Measurements from ENCODE around the gene CABP2. TPM values are rescaled to one million over a fixed set of nuclear protein-coding genes. Genes with fewer than 3 reads are reported as not detected.

Gene CABP2
- total RNA-seq, 1 experiment from 2014 or later, result not detected

DNA sequence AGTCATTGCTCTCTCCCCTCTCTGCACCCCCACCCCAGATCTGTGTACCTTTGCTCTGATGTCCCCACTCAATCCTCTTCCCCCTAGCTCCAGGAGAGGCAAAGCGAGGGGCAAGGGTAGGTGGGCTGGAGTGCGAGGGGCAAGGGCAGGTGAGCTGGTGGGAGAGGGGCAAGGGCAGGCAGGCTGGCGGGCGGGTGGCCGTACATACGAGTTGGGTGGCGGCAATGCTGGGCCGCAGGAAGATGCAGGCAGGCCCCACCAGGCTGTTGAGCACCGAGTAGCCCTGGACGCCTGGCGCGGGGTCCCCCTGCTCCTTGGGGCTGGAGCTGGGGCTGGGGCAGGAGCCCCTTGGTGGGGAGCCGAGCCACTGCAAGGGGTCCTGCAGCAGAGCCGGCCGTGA, 908 bp downstream of the CABP2 start:
- no peaks in the 10 kb centered on the region; a peak in 1 of 4 replicates for H3K4me1 Mint-ChIP-seq
- no peak overlapping the region for H3K4me3 Mint-ChIP-seq
- H4K5ac ChIP-seq (ENCODE audit: insufficient read length, low read depth, low read length), result no peak overlapping the region
- H3K27me3 ChIP-seq (ENCODE audit: insufficient read depth, low read length), result no peaks in the 10 kb centered on the region
- no peak overlapping the region for H2BK15ac ChIP-seq (ENCODE audit: low read depth, low read length)
- WGBS (ENCODE audit: extremely low coverage, insufficient read length, low lambda C conversion rate), result no CpG with 5 or more reads among the region's 15 CpGs
- no peak overlapping the region for H2BK120ac ChIP-seq (ENCODE audit: low read depth, low read length, poor library complexity, severe bottlenecking)
- H3K79me1 ChIP-seq (ENCODE audit: insufficient read depth, low read depth, low read length, poor library complexity, severe bottlenecking), result no peaks in the 10 kb centered on the region
- no peak overlapping the region for H2AFZ ChIP-seq (ENCODE audit: low read length)
- H3K56ac ChIP-seq (ENCODE audit: insufficient read length, low read depth, low read length), result no peak overlapping the region
- no peak overlapping the region for H3K27ac Mint-ChIP-seq
- H3K4me2 ChIP-seq (ENCODE audit: insufficient read depth, insufficient read length, low read length), result no peak overlapping the region
- no peak overlapping the region for H2BK20ac ChIP-seq (ENCODE audit: low read depth, low read length, poor library complexity, severe bottlenecking)
- no peak overlapping the region for H2BK5ac ChIP-seq (ENCODE audit: insufficient read length, low read length)
- H3K9ac ChIP-seq (ENCODE audit: extremely low read depth, insufficient read length, low read length), result no peak overlapping the region
- no peaks in the 10 kb centered on the region for H4K20me1 ChIP-seq (ENCODE audit: control insufficient read depth, insufficient read depth, insufficient read length)
- H4K91ac ChIP-seq (ENCODE audit: insufficient read length, low read depth, low read length), result no peak overlapping the region
- no peaks in the 10 kb centered on the region; a peak in 1 of 5 replicates for H3K9me3 Mint-ChIP-seq
- no peaks in the 10 kb centered on the region for H3K23me2 ChIP-seq (ENCODE audit: insufficient read length, low read depth, low read length, poor library complexity, severe bottlenecking)
- no peak overlapping the region for H3T11ph ChIP-seq (ENCODE audit: low read length)
- no peak overlapping the region for H4K8ac ChIP-seq (replicated peaks; ENCODE audit: insufficient read length, low read depth, low read length)
- H3K79me2 ChIP-seq (ENCODE audit: insufficient read depth, low read length), result no peaks in the 10 kb centered on the region
- no peaks in the 10 kb centered on the region for H3K4me1 ChIP-seq (ENCODE audit: insufficient read depth, low read length)
- H3K9me3 ChIP-seq (ENCODE audit: control insufficient read depth, low read depth, low read length), result no peaks in the 10 kb centered on the region
- no peak overlapping the region for H3K18ac ChIP-seq (ENCODE audit: insufficient read length, low read depth, low read length)
- no peak overlapping the region for H2BK12ac ChIP-seq (ENCODE audit: insufficient read length, low read depth, low read length)
- no peak overlapping the region for H3K23ac ChIP-seq (ENCODE audit: insufficient read length, low read depth, low read length)
- no peak overlapping the region for H3K4ac ChIP-seq (ENCODE audit: low read depth, low read length)
- TF ChIP-seq, protein P1, sequence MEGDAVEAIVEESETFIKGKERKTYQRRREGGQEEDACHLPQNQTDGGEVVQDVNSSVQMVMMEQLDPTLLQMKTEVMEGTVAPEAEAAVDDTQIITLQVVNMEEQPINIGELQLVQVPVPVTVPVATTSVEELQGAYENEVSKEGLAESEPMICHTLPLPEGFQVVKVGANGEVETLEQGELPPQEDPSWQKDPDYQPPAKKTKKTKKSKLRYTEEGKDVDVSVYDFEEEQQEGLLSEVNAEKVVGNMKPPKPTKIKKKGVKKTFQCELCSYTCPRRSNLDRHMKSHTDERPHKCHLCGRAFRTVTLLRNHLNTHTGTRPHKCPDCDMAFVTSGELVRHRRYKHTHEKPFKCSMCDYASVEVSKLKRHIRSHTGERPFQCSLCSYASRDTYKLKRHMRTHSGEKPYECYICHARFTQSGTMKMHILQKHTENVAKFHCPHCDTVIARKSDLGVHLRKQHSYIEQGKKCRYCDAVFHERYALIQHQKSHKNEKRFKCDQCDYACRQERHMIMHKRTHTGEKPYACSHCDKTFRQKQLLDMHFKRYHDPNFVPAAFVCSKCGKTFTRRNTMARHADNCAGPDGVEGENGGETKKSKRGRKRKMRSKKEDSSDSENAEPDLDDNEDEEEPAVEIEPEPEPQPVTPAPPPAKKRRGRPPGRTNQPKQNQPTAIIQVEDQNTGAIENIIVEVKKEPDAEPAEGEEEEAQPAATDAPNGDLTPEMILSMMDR (conservative IDR thresholded peaks at IDR 0.05), result no peak
- DNase-seq, result no peak
- H3K27me3 Mint-ChIP-seq (ENCODE audit: low read depth), result peaks cover 25% of the 10 kb centered on the region
- H3K36me3 Mint-ChIP-seq (ENCODE audit: insufficient read depth in 1 of 3, low read depth in 3 of 3), result no peaks in the 10 kb centered on the region; a peak in 2 of 7 replicates
- H3K14ac ChIP-seq (ENCODE audit: insufficient read depth, low read length), result no peak overlapping the region; the same call in 1 of the 2 replicates
- no peak overlapping the region for H2AK5ac ChIP-seq (ENCODE audit: insufficient read length, low read length)
- H3K27ac ChIP-seq (ENCODE audit: insufficient read length, low read depth, low read length), result no peak overlapping the region
